Thyroid gland (tissue), 4 donors: ENCODE results near the gene MGAT1.

Experiments used
- CTCF ChIP-seq, 6 experiments: fragments of 200-600 bp in 3 of 6; fragments of 450-650 bp in 3 of 6; sonication (generic) in 3 of 6; IDR thresholded peaks; one replicate each; pipeline ENCODE4 v1.5.1; 2016 to 2019; ENCODE audit warnings: antibody characterized with exemption in 6 of 6, mild to moderate bottlenecking in 2 of 6, inconsistent platforms in 1 of 6, moderate library complexity in 1 of 6
- POLR2A ChIP-seq, 2 donors: fragments of 450-650 bp; IDR thresholded peaks; one replicate each; pipeline ENCODE4 v1.6.1; 2017; ENCODE audit warnings: antibody characterized with exemption in 2 of 2, mild to moderate bottlenecking in 2 of 2, moderate library complexity in 1 of 2

GRCh38 chr5:180799902-180800801 lies 2.5 kb downstream of the MGAT1 start:
- TF ChIP-seq POLR2A (IDR thresholded peaks at IDR 0.05) (no peak), CTCF (IDR thresholded peaks at IDR 0.05) (no peak)
